Prostate gland (tissue), 2 donors: ENCODE data around the gene THSD7A.

Experiments
- POLR2A ChIP-seq: fragments of 450-650 bp; IDR thresholded peaks from one replicate; pipeline ENCODE4 v1.6.1; 2016; ENCODE audit warnings: antibody characterized with exemption, mild to moderate bottlenecking
- POLR2AphosphoS5 ChIP-seq: sonication (generic); formaldehyde crosslinking; IDR thresholded peaks from one replicate; pipeline ENCODE4 v1.6.1; 2017; ENCODE audit warnings: antibody characterized with exemption
- TF ChIP-seq, protein P1 (sequence below), 4 experiments: fragments of 200-600 bp in 2 of 4; fragments of 450-650 bp in 2 of 4; sonication (generic) in 2 of 4; IDR thresholded peaks; 1 replicate in 3 of 4; 2 replicates in 1 of 4; pipeline ENCODE4 v1.5.1; 2016 to 2019; ENCODE audit warnings: antibody characterized with exemption in 4 of 4, mild to moderate bottlenecking in 2 of 4, moderate library complexity in 2 of 4

DNA sequence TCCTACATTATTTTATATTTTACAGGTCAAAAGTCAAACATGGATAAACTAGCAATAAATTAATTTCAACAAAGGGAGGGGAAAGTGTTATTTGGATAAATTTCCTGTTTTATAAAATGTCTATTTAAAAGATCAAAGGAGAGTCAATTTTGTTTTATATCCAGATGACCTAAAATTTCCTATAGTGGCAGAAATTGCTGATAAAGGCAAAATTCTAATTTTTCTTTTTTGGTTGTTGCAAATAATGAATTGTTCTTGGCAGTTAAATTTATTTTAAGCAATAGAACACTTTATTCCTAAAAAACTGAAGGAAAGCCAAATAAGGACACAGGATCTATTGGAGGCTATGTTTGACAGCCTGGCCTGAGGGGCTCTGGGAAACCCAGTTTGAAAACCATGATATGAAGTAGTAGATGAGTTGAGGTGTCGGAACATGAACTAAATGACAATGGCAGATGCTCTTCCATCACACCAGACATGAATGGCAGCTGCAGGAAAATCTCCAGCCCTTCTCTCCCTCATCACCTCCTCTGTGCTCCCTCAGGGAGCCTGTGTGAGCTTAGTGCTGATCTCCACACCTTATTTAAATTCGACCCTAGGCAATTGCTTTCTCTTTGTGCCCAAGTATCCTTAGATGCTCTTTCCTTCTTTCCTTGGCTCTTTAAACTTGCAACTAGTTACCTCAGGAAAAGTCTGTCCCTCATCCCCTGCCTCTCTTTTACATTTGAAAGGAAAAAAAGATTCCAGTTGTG is 395.0 kb downstream of the THSD7A start:
- TF ChIP-seq, protein P1, sequence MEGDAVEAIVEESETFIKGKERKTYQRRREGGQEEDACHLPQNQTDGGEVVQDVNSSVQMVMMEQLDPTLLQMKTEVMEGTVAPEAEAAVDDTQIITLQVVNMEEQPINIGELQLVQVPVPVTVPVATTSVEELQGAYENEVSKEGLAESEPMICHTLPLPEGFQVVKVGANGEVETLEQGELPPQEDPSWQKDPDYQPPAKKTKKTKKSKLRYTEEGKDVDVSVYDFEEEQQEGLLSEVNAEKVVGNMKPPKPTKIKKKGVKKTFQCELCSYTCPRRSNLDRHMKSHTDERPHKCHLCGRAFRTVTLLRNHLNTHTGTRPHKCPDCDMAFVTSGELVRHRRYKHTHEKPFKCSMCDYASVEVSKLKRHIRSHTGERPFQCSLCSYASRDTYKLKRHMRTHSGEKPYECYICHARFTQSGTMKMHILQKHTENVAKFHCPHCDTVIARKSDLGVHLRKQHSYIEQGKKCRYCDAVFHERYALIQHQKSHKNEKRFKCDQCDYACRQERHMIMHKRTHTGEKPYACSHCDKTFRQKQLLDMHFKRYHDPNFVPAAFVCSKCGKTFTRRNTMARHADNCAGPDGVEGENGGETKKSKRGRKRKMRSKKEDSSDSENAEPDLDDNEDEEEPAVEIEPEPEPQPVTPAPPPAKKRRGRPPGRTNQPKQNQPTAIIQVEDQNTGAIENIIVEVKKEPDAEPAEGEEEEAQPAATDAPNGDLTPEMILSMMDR (IDR thresholded peaks at IDR 0.05) = no peak
- TF ChIP-seq POLR2AphosphoS5 (no peak), POLR2A (no peak)
